NK-92 (cell line): ENCODE data around the gene AHCTF1.
"Not testable (repeated sequence)": the region's sequence is repeated elsewhere in the genome, so short reads cannot be mapped to it uniquely, and the experiment has no call there.

Experiments used
- DNase-seq: peaks from one replicate; lab custom pipeline; 2025; ENCODE audit not compliant: unreplicated experiment; lab: John Stamatoyannopoulos, UW

The AHCTF1 gene

GRCh38 chr1:246840761-246841160 is 91.0 kb downstream of the AHCTF1 start:
- DNase-seq: not testable (repeated sequence)

GRCh38 chr1:246838118-246838456 is 93.7 kb downstream of the AHCTF1 start:
- no peak for DNase-seq

- no peak for DNase-seq
Measured at GRCh38 chr1:246837418-246838117, 94.2 kb downstream of the AHCTF1 start.

- DNase-seq: no peak
Measured at GRCh38 chr1:246836209-246836966, 95.4 kb downstream of the AHCTF1 start.

- DNase-seq: no peak
Measured at GRCh38 chr1:246831543-246831942, 100.2 kb downstream of the AHCTF1 start.

- no peak for DNase-seq
Measured at GRCh38 chr1:246828818-246829217, 102.9 kb downstream of the AHCTF1 start.

GRCh38 chr1:246827396-246827795 is 104.4 kb downstream of the AHCTF1 start:
- DNase-seq: no peak

- DNase-seq: no peak
Measured at GRCh38 chr1:246825557-246826175, 106.1 kb downstream of the AHCTF1 start.

GRCh38 chr1:246824541-246824940 is 107.2 kb downstream of the AHCTF1 start:
- DNase-seq: no peak

- not testable (repeated sequence) for DNase-seq
Measured at GRCh38 chr1:246822154-246822553, 109.6 kb downstream of the AHCTF1 start.

- DNase-seq: no peak
Measured at GRCh38 chr1:246820666-246821065, 111.1 kb downstream of the AHCTF1 start.

- DNase-seq: not testable (repeated sequence)
Measured at GRCh38 chr1:246817778-246818177, 114.0 kb downstream of the AHCTF1 start.

GRCh38 chr1:246815693-246816270 is 116.0 kb downstream of the AHCTF1 start:
- DNase-seq: no peak

- no peak for DNase-seq
Measured at GRCh38 chr1:246814890-246815289, 116.9 kb downstream of the AHCTF1 start.

GRCh38 chr1:246813325-246813724 is 118.4 kb downstream of the AHCTF1 start:
- DNase-seq: not testable (repeated sequence)

- no peak for DNase-seq
Measured at GRCh38 chr1:246811985-246812384, 119.8 kb downstream of the AHCTF1 start.

- DNase-seq: no peak
Measured at GRCh38 chr1:246809473-246809872, 122.3 kb downstream of the AHCTF1 start.

- no peak for DNase-seq
Measured at GRCh38 chr1:246805135-246805716, 126.5 kb downstream of the AHCTF1 start.

- DNase-seq: no peak
Measured at GRCh38 chr1:246803883-246804282, 127.9 kb downstream of the AHCTF1 start.

GRCh38 chr1:246803373-246803772 is 128.4 kb downstream of the AHCTF1 start:
- no peak for DNase-seq

GRCh38 chr1:246801241-246802020 is 130.3 kb downstream of the AHCTF1 start:
- no peak for DNase-seq
